AG04449 (cell line): ENCODE data around the gene ZNF311.

Experiments
- CTCF ChIA-PET: fragments of 350-600 bp; formaldehyde crosslinking; extraction: SDS; loops from one replicate; lab custom pipeline; 2021; ENCODE audit warnings: antibody characterized with exemption; lab: Yijun Ruan, JAX
- POLR2A ChIA-PET: fragments of 400-600, 350-600 bp; formaldehyde crosslinking; extraction: SDS; loops from one replicate; lab custom pipeline; 2020; ENCODE audit warnings: antibody characterized with exemption, inconsistent platforms; lab: Yijun Ruan, JAX
- DNase-seq: peaks from one replicate; pipeline ENCODE4 v3.0.0-alpha.2; 2010; ENCODE audit warnings: low read depth, low spot score
- H3K4me3 ChIP-seq: 2 replicates; pipeline ENCODE4 v1.5.1; 2011; ENCODE audit warnings: low read depth, mild to moderate bottlenecking, control low read depth, low read length
- CTCF ChIP-seq: IDR thresholded peaks from one replicate; pipeline ENCODE4 v1.5.1; 2011; ENCODE audit warnings: mild to moderate bottlenecking, moderate library complexity, low read length, control low read depth, inconsistent platforms; ENCODE audit not compliant: insufficient read depth; ENCODE audit errors: missing control alignments

Gene ZNF311

DNA sequence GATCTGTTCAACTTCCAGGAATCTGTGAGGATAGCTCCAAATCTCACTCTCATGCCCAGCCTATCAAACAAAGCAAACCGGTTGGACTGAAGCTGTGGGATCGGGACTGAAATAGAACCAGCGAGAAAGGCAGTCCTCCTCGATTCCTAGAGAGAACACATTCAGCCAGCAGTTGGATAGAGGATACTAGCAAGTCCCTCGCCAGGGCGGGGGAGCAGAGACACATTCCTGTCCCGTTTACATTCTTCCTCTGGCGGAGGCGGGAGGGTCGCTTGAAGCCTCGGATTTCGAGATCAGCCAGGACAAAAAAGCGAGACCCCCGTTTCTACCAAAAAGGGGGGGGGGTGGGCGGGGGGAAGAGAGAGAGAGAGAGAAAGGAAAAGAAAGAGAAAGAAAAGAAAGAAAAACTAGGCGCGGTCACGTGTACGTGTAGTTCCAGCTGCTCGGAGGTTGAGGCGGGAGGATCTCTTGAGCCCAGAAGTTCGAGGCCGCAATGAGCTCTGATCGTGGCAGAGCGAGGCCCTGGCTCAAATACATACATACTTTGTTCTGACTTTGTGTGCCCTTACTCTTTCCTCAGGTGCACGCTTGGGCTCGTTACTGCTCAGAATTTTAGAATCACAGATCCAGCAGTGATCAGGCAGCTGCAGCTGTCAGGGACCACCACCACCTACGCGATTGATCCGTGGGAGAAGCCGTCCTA, 19.5 kb downstream of the ZNF311 start:
- POLR2A ChIA-PET = interaction anchor here (0.6 to 1.4 kb wide), 4 partner anchors 25 to 1095 kb away, joined by 3 to 10 read pairs (median 4); partner anchors contain the start of gene TRIM27
- CTCF ChIA-PET = interaction anchor here (0.6 to 2.4 kb wide), 7 partner anchors 11 to 174 kb away, joined by 3 to 15 read pairs (median 3); no protein-coding TSS in a partner anchor
- no peak for TF ChIP-seq CTCF
- DNase-seq = peak; percentile 93
- H3K4me3 ChIP-seq = peak overlapping the region; percentile 51

DNA sequence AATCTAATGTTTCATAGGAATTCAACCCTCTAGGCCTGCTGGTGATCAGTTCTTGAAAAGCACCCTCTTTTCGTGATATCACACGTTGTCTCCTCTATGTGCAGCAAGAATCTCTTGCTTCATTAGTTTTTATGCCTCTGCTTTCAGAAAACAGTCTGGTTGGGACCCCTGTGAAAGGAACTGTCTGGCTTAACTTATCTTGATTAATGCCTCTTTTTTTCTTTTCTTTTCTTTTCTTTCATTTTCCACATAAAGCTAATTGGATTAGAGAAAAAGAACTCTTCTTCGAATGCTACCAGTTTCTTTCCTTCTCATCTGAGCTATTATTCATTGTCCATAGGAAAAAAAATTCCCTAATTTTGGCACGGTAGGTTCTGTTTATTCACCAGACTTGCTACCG, 21.3 kb downstream of the ZNF311 start:
- no peak overlapping the region for H3K4me3 ChIP-seq
- ChIA-PET CTCF (interaction anchor here (2.4 kb wide), 1 partner anchor 33 kb away, joined by 15 read pairs; no protein-coding TSS in a partner anchor), POLR2A (no interaction called here)
- no peak for DNase-seq
- TF ChIP-seq CTCF = no peak

DNA sequence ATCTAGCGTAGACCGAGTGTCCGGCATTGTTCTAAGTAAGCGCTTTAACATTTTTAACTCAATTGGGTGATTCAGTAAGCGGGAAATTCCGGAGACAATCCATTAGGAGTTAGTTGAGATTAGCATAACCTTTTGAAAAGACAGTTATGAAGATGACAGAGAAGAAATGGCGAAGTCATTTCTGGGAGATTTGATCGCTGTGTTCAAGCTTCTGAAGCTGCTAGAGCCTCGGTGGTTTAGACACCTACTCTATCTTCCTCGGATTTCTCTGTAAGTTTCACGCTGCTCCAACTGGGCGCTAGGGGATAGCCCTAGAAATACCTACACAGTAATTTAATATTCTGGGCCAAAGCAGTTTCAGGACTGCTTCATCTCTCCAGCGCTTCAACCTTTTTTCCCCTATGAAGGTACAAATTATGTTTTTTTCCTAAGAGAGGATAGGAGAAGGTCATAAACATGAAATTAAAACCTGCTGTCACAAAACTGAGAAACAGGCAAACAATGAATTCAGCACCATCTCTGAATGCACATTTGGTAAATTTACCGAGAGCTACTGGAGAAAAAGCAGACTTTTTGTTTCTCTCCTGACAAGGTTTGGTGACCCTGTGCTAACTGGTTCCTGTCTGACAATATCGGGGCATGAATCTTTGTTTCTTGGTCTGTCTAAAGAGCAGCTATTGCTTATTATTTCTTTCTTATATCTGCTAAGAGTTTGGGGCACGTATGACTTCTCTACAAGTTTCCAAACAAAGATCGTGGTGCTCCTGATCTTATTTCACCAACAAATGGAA, 22.4 kb downstream of the ZNF311 start:
- ChIA-PET CTCF (interaction anchor here (1.4 kb wide), 1 partner anchor 34 kb away, joined by 6 read pairs; no protein-coding TSS in a partner anchor), POLR2A (interaction anchor here (1.9 kb wide), 1 partner anchor 59 kb away, joined by 4 read pairs; the partner anchor contains the start of gene TRIM27)
- no peak for TF ChIP-seq CTCF
- DNase-seq = no peak
- H3K4me3 ChIP-seq = peak overlapping the region; percentile 90

DNA sequence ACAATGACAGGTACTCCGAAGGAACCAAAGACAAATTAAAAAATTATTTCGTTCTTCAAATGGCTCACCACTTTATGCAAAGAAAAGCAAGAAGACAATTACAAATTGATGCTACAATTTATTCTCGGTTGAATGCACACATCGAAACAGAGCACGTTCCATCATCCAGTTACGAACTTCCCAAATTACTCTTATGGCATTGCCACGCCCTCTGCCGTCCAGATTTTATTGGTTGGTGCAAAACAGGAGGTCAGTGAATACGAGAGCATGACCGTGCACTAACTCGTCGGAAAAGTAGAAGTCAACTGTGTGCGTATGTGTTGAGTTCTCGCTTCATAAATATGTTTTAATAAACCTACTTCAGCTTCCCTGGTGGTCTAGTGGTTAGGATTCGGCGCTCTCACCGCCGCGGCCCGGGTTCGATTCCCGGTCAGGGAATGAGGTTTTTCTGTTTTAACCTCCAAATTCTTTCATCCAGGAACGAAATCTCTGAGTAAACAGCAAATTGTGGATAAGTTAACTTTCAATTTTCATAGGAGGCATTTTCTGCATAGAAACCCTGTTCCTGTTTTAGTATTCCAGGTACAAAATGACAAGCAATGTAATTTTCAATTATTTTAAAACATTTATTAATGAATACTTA, 23.2 kb downstream of the ZNF311 start:
- DNase-seq = no peak

DNA sequence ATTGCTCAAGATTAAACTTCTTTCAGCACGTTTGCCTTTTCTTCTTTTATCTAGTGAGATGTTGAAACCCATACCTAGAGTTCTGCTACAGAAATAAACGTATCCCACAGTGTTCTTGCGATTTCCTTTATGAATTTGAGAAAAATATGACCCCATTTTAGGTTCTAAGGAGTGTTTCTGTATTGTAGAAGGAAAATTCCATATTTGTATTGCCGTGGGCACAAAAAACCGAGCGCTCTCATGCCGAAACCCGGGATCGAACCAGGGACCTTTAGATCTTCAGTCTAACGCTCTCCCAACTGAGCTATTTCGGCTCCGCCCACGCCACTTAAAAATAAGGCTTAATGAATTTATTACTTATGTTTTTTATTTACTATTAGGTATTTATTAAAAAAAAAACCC, 23.7 kb downstream of the ZNF311 start:
- POLR2A ChIA-PET = interaction anchor here (0.7 to 1.9 kb wide), 3 partner anchors 41 to 85 kb away, joined by 3 to 4 read pairs (median 3); partner anchors contain the start of gene TRIM27
- peak overlapping the region; percentile 90 for H3K4me3 ChIP-seq
- no peak for DNase-seq
- CTCF ChIA-PET = interaction anchor here (1.1 to 1.7 kb wide), 4 partner anchors 26 to 35 kb away, joined by 4 to 6 read pairs (median 6); no protein-coding TSS in a partner anchor
- no peak for TF ChIP-seq CTCF

More for the DNA sequence above, 23.2 kb downstream of the ZNF311 start:
- POLR2A ChIA-PET = interaction anchor here (0.7 to 1.9 kb wide), 3 partner anchors 42 to 86 kb away, joined by 3 to 4 read pairs (median 3); partner anchors contain the start of gene TRIM27
- CTCF ChIA-PET = interaction anchor here (1.4 kb wide), 1 partner anchor 34 kb away, joined by 6 read pairs; no protein-coding TSS in a partner anchor
- peak overlapping the region; percentile 90 for H3K4me3 ChIP-seq
- no peak for TF ChIP-seq CTCF
